HepG2 (cell line): ENCODE data around the gene EPB41L4A. TPM values are rescaled to one million over a fixed set of nuclear protein-coding genes. Genes with fewer than 3 reads are reported as not detected.
"Not testable (repeated sequence)": the region's sequence is repeated elsewhere in the genome, so short reads cannot be mapped to it uniquely, and the experiment has no call there.

Experiments
- ATAC-seq: fragments of 200-7000 bp; cut with Tn5 transposase; 3 replicates; pipeline ENCODE4 v1.9.1; 2020; ENCODE audit warnings: mild to moderate bottlenecking, moderate library complexity
- BruUV-seq: library from RNA; stranded (reverse); fragments of 400-500 nt; replicated peaks from 2 replicates; lab custom pipeline; 2021; lab: Mats Ljungman, UMichigan
- CTCF ChIA-PET: fragments of 300-600 bp; formaldehyde crosslinking; extraction: SDS; loops from one replicate; lab custom pipeline; 2021; ENCODE audit warnings: low total read pairs, inconsistent platforms, low intra/inter-chr PET ratio; lab: Yijun Ruan, JAX
- POLR2A ChIA-PET: fragments of 350-600 bp; sonication (Branson Sonifier 250); formaldehyde crosslinking; loops from one replicate; lab custom pipeline; 2020; ENCODE audit warnings: antibody characterized with exemption, inconsistent platforms; lab: Yijun Ruan, JAX
- DNase-seq: peaks from one replicate; pipeline ENCODE4 v3.0.0-alpha.2; 2015; ENCODE audit warnings: low spot score
- FAIRE-seq: peaks from 3 replicates; lab custom pipeline; 2011; peaks lifted over from hg19 to GRCh38; lab: Jason Lieb, UNC
- H2AFZ ChIP-seq: one replicate; pipeline ENCODE4 v1.6.1; 2011; ENCODE audit warnings: low read length, inconsistent platforms
- H3K27ac ChIP-seq: fragments of 300-600 bp; 3 replicates; pipeline ENCODE4 v1.8.0; 2011; ENCODE audit warnings: mixed run types, mild to moderate bottlenecking, mixed read lengths, low read length, inconsistent platforms; ENCODE audit not compliant: insufficient read depth; ENCODE audit errors: extremely low read length
- H3K27me3 ChIP-seq, 2 experiments: fragments of 200-600 bp in 1 of 2; 2 replicates in 1 of 2; 3 replicates in 1 of 2; pipeline versions ENCODE4 v1.6.0 to v1.8.0; 2011; ENCODE audit warnings: low read length in 2 of 2, mild to moderate bottlenecking in 2 of 2, moderate library complexity in 2 of 2, inconsistent platforms in 1 of 2; ENCODE audit not compliant: insufficient read depth in 2 of 2, control insufficient read depth in 1 of 2
- H3K36me3 ChIP-seq, 2 experiments: fragments of 200-600 bp in 1 of 2; replicated peaks in 1 of 2; 2 replicates in 1 of 2; 3 replicates in 1 of 2; pipeline versions ENCODE4 v1.5.1 to v1.8.0; 2011; ENCODE audit warnings: low read length in 2 of 2, inconsistent platforms in 1 of 2; ENCODE audit not compliant: insufficient read depth in 2 of 2, control insufficient read depth in 1 of 2
- H3K4me1 ChIP-seq: 2 replicates; pipeline ENCODE4 v1.5.1; 2012; ENCODE audit warnings: low read length, inconsistent platforms; ENCODE audit not compliant: insufficient read depth
- H3K4me2 ChIP-seq: 2 replicates; pipeline ENCODE4 v1.6.0; 2011; ENCODE audit warnings: low read depth, low read length, inconsistent platforms
- H3K4me3 ChIP-seq, 3 experiments: fragments of 200-600 bp in 1 of 3; sonication (generic), shearing (Covaris generic) in 1 of 3; replicated peaks in 1 of 3; 2 replicates each; pipeline ENCODE4 v1.5.1; 2011 to 2016; ENCODE audit warnings: low read length in 3 of 3, inconsistent platforms in 2 of 3, low read depth in 2 of 3, mild to moderate bottlenecking in 2 of 3, control low read depth in 1 of 3, mixed read lengths in 1 of 3; ENCODE audit not compliant: insufficient read depth in 1 of 3
- H3K79me2 ChIP-seq: one replicate; pipeline ENCODE4 v1.6.1; 2011; ENCODE audit warnings: low read length, inconsistent platforms; ENCODE audit not compliant: insufficient read depth
- H3K9ac ChIP-seq: 2 replicates; pipeline ENCODE4 v1.6.0; 2011; ENCODE audit warnings: mild to moderate bottlenecking, low read depth, low read length, inconsistent platforms; ENCODE audit not compliant: insufficient read depth
- H3K9me3 ChIP-seq: 2 replicates; pipeline ENCODE4 v1.5.1; 2012; ENCODE audit warnings: mild to moderate bottlenecking, low read length
- H4K20me1 ChIP-seq: 2 replicates; pipeline ENCODE4 v1.6.0; 2011; ENCODE audit warnings: inconsistent platforms, mild to moderate bottlenecking, low read length, moderate library complexity; ENCODE audit not compliant: insufficient read depth
- MAFF ChIP-seq: IDR thresholded peaks from 2 replicates; pipeline ENCODE4 v1.6.1; 2011; ENCODE audit warnings: low read depth, low read length, improper control_type of control experiment
- MAFK ChIP-seq, 2 experiments: IDR thresholded peaks in 1 of 2; conservative IDR thresholded peaks in 1 of 2; 2 replicates each; pipeline ENCODE4 v1.6.1; 2011; ENCODE audit warnings: improper control_type of control experiment in 2 of 2, low read length in 2 of 2
- PTBP1 ChIP-seq: fragments of 200-400 bp; formaldehyde crosslinking; IDR thresholded peaks from 2 replicates; pipeline ENCODE4 v1.6.1; 2018; ENCODE audit warnings: low read length, low read depth; ENCODE audit not compliant: poor library complexity, severe bottlenecking
- SRY ChIP-seq: sonication (generic); formaldehyde crosslinking; IDR thresholded peaks from 2 replicates; pipeline ENCODE4 v1.8.0; 2022; ENCODE audit warnings: mild to moderate bottlenecking, missing genetic modification reagents
- WGBS: methylation state at CpG from one replicate; pipeline ENCODE4 v1.1.6; 2017; ENCODE audit warnings: low lambda C conversion rate; 5-methylcytosine and 5-hydroxymethylcytosine counted together
- in situ Hi-C: cut with HindIII; loops from 2 replicates; pipeline ENCODE4 v1.10.0; 2017; ENCODE audit warnings: low pct_unique_long_range_greater_than_20kb; ENCODE audit not compliant: extremely low pct_ligation_motif_present
- intact Hi-C: fragments of 100-400 bp; cut with micrococcal nuclease; formaldehyde crosslinking; loops from one replicate; pipeline ENCODE4 v1.10.0; 2022; ENCODE audit not compliant: unreplicated experiment
- polyA plus RNA-seq, 8 experiments: library from polyadenylated mRNA; depleted of rRNA in 3 of 8; stranded (reverse) in 7 of 8; unstranded in 1 of 8; fragments of >200 nt; fragmentation: Illumina TruSeq in 4 of 8; extraction: Trizol in 4 of 8; gene quantifications; 2 replicates each; pipeline versions ENCODE4 v1.2.1 to v1.2.3, GENCODE V29; 2011 to 2016; ENCODE audit warnings: low read depth in 4 of 8, missing spikeins in 1 of 8, mixed read lengths in 1 of 8; ENCODE audit not compliant: insufficient read depth in 1 of 8
- total RNA-seq, 5 experiments: library from RNA; depleted of rRNA; stranded (reverse); fragments of >200 nt; fragmentation: Illumina TruSeq; extraction: Trizol; gene quantifications; 2 replicates each; pipeline ENCODE4 v1.2.3, GENCODE V29; 2016; ENCODE audit warnings: low read depth in 1 of 5

EPB41L4A gene
- total and polyA plus RNA-seq, 2 of the 13 experiments (the other 11 are each of a cell fraction or from before 2014, with no cell fraction given) = 0.07 TPM; not detected in 1

DNA sequence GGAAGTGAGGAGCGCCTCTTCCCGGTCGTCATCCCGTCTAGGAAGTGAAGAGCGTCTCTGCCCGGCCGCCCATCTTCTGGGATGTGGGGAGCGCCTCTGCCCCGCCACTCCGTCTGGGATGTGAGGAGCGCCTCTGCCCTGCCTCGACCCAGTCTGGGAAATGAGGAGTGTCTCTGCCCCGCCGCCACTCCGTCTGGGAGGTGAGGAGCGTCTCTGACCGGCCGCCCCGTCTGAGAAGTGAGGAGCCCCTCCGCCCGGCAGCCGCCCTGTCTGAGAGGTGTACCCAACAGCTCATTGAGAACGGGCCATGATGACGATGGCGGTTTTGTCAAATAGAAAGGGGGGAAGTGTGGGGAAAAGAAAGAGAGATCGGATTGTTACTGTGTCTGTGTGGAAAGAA, 58.3 kb downstream of the EPB41L4A start:
- in situ Hi-C loops, FAIRE-seq, ATAC-seq, BruUV-seq, H3K27ac ChIP-seq, DNase-seq, intact Hi-C loops, H3K9me3 ChIP-seq, H3K4me1 ChIP-seq, H3K36me3 ChIP-seq, H3K4me3 ChIP-seq, H3K27me3 ChIP-seq, H3K4me2 ChIP-seq, H3K9ac ChIP-seq, POLR2A ChIA-PET, CTCF ChIA-PET, H3K79me2 ChIP-seq, H2AFZ ChIP-seq, H4K20me1 ChIP-seq: not testable (repeated sequence)
- WGBS = 51% methylated on average over 20 of the region's 26 CpGs

DNA sequence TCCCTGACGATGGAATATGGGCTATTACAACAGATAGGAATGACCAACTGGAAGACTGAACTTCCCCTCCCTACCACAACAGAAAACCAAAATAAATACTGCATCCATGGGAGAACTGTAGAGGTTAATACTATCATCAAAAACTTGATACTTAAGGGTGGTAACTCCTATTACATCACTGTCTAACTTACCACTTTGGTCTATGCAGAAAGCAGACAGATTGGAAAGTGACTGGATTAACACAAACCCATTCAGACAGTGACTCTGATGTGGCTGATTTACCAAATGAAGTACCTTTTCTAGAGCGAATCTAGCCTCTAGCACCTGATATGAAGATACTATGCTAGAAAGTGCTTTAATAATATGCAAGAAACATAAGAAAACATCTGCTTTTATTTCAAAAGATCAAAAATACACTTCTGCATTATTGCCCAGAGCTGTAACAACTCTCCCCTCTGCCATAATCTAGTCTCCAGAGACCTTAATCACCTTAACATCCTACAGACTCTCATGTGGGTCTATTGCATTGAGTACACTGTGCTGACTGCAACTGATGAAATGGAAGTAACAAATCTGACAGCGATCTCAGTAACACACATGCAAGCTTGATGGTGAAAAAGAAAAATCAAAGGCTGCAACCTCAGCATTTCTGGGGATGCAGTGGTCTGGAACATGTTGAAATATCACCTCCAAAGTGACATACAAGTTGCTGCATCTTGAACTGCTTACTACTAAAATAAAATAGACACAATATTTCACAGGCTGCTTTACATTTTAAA, 62.7 kb downstream of the EPB41L4A start:
- in situ Hi-C loops = no loop called here
- POLR2A ChIA-PET = no interaction called here

More for the DNA sequence above, 62.7 kb downstream of the EPB41L4A start:
- Histone ChIP-seq H2AFZ (no peak overlapping the region), H3K27ac (no peak overlapping the region), H3K4me2 (no peak overlapping the region), H3K79me2 (no peaks in the 10 kb centered on the region), H3K36me3 (no peaks in the 10 kb centered on the region), H4K20me1 (no peaks in the 10 kb centered on the region), H3K4me3 (no peak overlapping the region), H3K9ac (no peak overlapping the region), H3K9me3 (no peaks in the 10 kb centered on the region), H3K27me3 (no peaks in the 10 kb centered on the region; a peak in 1 of 5 replicates), H3K4me1 (no peaks in the 10 kb centered on the region)
- intact Hi-C loops = no loop called here
- no peak for ATAC-seq
- CTCF ChIA-PET = no interaction called here
- no peak for FAIRE-seq
- no peak for DNase-seq
- TF ChIP-seq PTBP1 (no peak), MAFF (peak; percentile 68), MAFK (conservative IDR thresholded peaks at IDR 0.05 in 1 of 2, IDR thresholded peaks at IDR 0.05 in 1 of 2; ENCODE audit: low read length in 2 of 2) (peak; percentile 61 to 79), SRY (CRISPR knock-in tag) (no peak)
- 4% methylated on average over 3 of the region's 3 CpGs for WGBS
- no TSS peak for BruUV-seq
